ENCODE measurements around the gene ABR.

GRCh38 chr17:1186214-1186820 is 6.5 kb upstream of the ABR start:
- no peak for TF ChIP-seq POLR2A (IDR thresholded peaks at IDR 0.05)
- TF ChIP-seq CTCF (IDR thresholded peaks at IDR 0.05), result no peak
